NCI-H2029 (cell line): ENCODE measurements around the gene IL17REL.

Experiments
- DNase-seq: peaks from one replicate; lab custom pipeline; 2025; lab: John Stamatoyannopoulos, UW

The IL17REL gene

GRCh38 chr22:49956418-49956770 lies 56.2 kb downstream of the IL17REL start:
- DNase-seq, result no peak

- no peak for DNase-seq
These were observed 56.8 kb downstream of the IL17REL start for GRCh38 chr22:49955581-49956417.

- no peak for DNase-seq
These were observed 57.5 kb downstream of the IL17REL start for GRCh38 chr22:49954991-49955580.

GRCh38 chr22:49954354-49954753 lies 58.2 kb downstream of the IL17REL start:
- DNase-seq, result no peak

GRCh38 chr22:49953680-49954344 lies 58.8 kb downstream of the IL17REL start:
- no peak for DNase-seq

GRCh38 chr22:49953027-49953679 lies 59.4 kb downstream of the IL17REL start:
- DNase-seq, result peak; percentile 16

GRCh38 chr22:49951986-49952896 lies 60.3 kb downstream of the IL17REL start:
- no peak for DNase-seq

GRCh38 chr22:49951678-49951985 lies 60.9 kb downstream of the IL17REL start:
- no peak for DNase-seq

GRCh38 chr22:49951000-49951677 lies 61.4 kb downstream of the IL17REL start:
- peak; percentile 79 for DNase-seq

- no peak for DNase-seq
These were observed 62.1 kb downstream of the IL17REL start for GRCh38 chr22:49950396-49950994.

- no peak for DNase-seq
These were observed 62.7 kb downstream of the IL17REL start for GRCh38 chr22:49949914-49950292.

GRCh38 chr22:49948958-49949913 lies 63.3 kb downstream of the IL17REL start:
- DNase-seq, result no peak

GRCh38 chr22:49948116-49948957 lies 64.2 kb downstream of the IL17REL start:
- no peak for DNase-seq

- DNase-seq, result no peak
These were observed 65.3 kb downstream of the IL17REL start for GRCh38 chr22:49947296-49947622.

GRCh38 chr22:49946612-49947295 lies 65.8 kb downstream of the IL17REL start:
- DNase-seq, result no peak

- peak; percentile 87 for DNase-seq
These were observed 67.3 kb downstream of the IL17REL start for GRCh38 chr22:49945042-49945794.
